HG03060 (cell line): ENCODE data around the gene HTR4.
A peak's percentile ranks its signal among the peaks of the same experiment; 100 is the strongest.
"Not testable (repeated sequence)": the region's sequence is repeated elsewhere in the genome, so short reads cannot be mapped to it uniquely, and the experiment has no call there.

Experiments used
- ATAC-seq: cut with Tn5 transposase; IDR thresholded peaks from one replicate; pipeline ENCODE4 v1.9.1; 2021; ENCODE audit warnings: low read depth, moderate number of reproducible peaks; ENCODE audit not compliant: unreplicated experiment

Gene HTR4

GRCh38 chr5:148653836-148654781 lies at the start of gene HTR4:
Gene HTR4 (minus strand): TSS chr5:148654527. CDS start chr5:148637014, 17,513 bp downstream.
- no peak for ATAC-seq

- ATAC-seq: no peak
Measured at GRCh38 chr5:148702019-148702596, 47.8 kb upstream of the HTR4 start.

DNA sequence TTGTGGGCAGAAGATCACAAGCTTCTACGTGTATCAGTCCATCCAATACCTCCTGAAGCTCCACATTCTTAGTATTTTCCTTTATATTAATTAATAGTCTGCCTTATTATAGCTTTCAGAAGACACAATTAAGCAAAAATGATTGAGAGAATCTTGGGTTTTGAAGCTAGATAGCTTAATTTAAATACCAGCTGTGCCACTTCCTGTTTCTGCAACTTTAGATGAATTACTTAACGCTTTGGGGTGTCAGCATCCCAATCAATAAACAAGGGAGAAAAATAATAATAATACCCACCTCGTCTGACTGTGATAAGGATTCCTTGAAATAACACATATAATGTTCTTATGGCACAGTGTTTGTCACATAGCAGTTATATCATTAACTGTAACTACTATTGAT lies 44.7 kb upstream of the HTR4 start:
- no peak for ATAC-seq

DNA sequence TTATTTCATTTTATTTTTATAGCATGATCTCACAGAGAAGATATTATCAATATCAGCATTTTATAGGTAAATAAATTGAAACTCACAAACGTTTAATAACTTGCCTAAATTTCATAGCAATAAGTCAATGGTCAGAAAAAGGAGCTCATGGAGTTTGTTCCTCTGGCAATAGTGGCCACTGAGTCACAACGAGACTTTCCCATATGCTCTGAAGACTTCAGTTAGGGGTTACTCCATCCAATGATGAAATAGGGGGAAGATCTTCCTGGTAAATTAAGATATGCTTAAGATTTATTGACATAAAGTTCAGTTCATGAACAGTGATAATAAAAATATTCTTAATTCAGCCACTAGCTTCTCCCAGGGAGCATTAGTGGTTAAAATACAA lies 43.5 kb upstream of the HTR4 start:
- no peak for ATAC-seq

DNA sequence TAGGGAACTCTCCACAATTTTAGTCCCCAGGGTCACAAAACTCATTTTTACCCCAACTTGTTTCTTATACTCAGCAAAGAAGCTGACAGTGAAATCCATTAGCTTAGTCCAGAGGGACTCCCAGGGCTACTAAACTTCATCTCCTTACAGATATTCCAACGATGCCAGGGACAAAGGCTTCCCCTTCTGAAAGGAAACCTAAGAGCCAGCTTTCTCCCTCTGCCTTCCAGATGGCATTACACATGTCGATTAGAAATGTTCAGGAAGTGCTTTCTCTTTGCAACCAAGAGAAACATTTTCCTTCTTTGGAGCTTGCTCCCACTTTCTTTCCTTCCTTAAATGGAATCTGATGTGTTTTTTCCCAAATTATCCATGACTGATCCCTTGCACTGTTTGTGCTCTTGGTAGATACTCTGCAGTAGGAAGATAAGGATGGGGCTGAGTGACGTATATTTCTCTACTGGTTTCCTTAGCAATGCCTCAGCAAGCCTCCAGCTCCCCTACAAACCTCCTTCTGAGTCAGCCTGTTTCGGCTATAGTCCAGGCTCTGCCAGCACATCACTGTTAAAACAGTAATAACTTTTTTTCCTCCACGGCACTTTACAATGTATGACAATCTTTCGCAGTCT lies 43.0 kb upstream of the HTR4 start:
- ATAC-seq: no peak

GRCh38 chr5:148696187-148697036 lies 42.1 kb upstream of the HTR4 start:
- no peak for ATAC-seq

DNA sequence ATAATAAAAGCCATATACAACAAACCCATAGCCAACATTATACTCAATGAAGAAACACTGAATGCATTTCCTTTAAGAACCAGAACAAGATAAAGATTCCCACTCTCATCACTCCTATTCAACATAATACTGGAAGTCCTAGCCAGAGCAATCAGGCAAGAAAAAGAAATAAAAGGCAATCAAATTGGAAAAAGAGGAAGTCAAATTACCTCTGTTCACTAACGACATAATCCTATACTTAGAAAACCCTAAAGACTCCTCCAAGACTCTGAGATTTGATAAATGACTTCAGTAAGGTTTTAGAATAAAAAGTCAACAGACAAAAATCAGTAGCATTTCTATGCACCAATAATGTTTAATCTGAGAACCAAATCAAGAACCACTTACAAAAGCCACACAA lies 36.6 kb upstream of the HTR4 start:
- ATAC-seq: no peak

DNA sequence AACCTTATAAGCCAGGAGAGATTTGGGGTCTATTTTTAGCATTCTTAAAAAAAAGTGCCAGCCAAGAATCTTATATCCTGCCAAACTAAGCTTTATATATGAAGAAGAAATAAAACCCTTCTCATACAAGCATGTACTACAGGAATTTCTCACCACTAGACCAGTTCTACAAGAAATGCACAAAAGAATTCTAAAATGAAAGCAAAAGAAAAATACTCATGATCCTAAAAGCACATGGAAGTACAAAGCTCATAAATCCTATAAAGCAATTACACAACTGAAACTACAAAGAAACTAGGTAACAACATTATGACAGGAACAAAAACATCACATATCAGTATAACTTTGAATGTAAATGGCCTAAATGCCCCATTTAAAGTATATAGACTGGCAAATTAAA lies 34.5 kb upstream of the HTR4 start:
- ATAC-seq: no peak

DNA sequence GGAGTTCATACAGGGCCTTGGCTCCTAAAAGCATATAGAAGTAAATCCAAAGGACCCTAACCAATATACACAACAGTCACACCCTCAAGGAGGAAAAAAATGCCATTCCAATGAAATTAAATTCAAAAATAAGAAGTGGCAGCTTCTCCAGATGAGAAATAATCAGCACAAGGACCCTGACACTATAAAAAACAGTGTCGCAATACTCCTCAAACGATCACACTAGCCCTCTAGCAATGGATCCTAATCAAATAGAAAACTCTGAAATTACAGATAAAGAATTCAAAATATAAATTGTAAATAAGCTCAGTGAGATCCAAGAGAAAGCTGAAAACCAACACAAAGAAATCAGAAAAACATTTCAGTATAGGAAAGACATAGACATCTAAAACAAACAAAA lies 33.5 kb upstream of the HTR4 start:
- ATAC-seq: no peak

DNA sequence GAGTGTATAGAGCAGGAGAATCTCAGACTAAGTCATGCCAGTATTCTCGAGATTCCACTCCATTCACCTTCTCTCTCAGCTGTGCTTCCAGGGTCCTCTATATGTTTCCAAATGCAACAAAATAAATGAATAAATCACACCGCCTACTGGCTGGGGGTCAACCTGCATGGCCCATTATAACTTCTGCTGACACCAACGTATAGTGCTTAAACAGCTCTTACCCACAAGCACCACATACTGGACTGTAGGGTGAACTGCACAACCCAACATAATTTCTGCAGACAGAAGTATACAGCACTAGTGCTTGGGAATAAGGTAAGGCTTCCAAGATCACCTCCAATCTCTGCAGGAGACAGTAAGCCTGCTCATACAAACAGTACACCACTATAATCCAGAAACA lies 33.1 kb upstream of the HTR4 start:
- peak; percentile 94 for ATAC-seq

- ATAC-seq: no peak
Measured at GRCh38 chr5:148686660-148687059, 32.3 kb upstream of the HTR4 start.

DNA sequence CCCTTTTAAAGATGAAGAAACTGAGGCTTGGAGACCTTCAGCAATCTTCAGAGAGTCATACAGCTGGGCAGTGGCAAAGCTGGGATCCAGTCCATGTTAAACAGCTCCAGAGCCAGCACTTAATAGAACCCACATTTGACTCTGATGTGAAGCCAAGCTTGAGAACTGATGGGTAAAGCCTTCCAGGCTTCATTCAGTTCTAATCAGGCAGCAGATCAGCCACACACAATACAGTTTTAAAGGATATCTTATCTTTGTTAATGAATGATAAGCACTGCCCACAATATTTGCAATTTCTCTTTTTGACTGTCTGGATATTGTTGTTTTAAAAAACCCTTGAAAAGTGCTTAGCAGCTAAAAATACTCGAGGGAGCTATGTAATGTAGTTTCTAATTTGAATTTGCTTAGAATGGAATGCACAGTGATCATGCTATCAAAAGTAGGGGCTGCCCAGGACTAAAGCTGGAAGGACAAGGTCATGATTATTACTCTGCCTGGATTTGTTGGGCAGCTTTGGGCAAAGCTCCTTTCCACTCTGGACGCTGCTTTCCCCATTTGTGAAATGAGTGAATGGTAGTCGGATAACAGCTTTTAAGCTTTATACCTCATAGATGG lies 31.3 kb upstream of the HTR4 start:
- peak; percentile 46 for ATAC-seq

- no peak for ATAC-seq
Measured at GRCh38 chr5:148684528-148684927, 30.2 kb upstream of the HTR4 start.

- ATAC-seq: no peak
Measured at GRCh38 chr5:148683651-148684050, 29.3 kb upstream of the HTR4 start.

GRCh38 chr5:148682058-148683026 lies 28.0 kb upstream of the HTR4 start:
- no peak for ATAC-seq

DNA sequence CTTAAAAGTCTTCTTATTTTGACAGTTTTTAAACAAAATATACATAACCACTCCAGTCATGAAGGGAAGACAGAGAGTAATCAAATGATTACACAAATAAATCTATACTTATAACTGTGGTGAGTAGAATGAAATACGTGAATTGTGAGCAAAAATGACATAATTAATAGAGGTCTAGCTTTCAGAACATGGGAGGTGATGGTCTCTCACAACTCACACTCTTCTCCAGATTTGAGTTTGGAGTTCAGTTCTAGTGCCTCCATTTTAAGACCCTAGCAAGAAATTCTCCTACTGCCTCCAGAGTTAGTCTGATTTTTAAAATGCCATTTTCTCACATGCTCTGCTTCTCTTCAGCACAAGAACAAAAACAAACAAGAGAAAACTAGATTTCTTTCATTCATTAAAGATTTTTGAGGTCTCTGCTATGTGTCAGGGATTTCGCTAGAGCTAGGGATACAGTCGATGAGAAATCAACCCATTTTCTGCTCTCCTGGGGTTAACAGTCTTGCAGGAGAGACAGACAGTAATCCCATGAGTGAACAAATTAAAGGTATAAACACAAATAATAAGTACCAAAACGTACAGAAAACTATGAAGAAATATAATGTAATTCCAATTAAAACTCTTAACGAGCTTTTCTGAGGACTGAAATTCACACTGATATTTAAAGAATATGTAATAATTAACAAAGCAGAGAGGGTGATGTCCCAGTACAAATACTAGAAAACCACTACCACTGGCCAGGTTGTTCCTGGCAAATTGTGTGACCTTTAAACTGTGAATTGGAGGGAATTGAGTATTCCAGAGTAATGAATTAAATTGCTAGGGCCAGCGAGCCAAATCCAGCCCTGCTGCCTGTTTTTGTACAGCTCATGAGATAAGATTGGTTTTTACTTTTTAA lies 27.1 kb upstream of the HTR4 start:
- no peak for ATAC-seq

DNA sequence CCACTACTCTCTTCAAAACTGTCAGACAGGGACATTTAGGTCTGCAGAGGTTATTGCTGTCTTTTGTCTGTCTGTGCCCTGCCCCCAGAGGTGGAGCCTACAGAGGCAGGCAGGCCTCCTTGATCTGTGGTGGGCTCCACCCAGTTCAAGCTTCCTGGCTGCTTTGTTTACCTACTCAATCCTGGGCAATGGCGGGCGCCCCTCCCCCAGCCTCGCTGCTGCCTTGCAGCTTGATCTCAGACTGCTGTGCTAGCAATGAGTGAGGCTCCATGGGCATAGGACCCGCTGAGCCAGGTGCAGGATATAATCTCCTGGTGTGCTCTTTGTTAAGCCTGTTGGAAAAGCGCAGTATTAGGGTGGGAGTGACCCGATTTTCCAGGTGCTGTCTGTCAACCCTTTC lies 19.4 kb upstream of the HTR4 start:
- not testable (repeated sequence) for ATAC-seq

- ATAC-seq: no peak
Measured at GRCh38 chr5:148666353-148666752, 12.0 kb upstream of the HTR4 start.
